Activated B cell treated with CpG ODN at 0.5 μM for 24 hours (primary cell): ENCODE measurements around the gene ANKS3. TPM values are rescaled to one million over a fixed set of nuclear protein-coding genes. Genes with fewer than 3 reads are reported as not detected.

Source experiments
- ATAC-seq: fragments of 200-7000 bp; cut with Tn5 transposase; one replicate; pipeline ENCODE4 v1.10.0; 2021; ENCODE audit warnings: low read depth, mild to moderate bottlenecking, moderate library complexity
- CTCF ChIA-PET: fragments of 350-600 bp; sonication (Branson Sonifier 250); formaldehyde crosslinking; loops from one replicate; lab custom pipeline; 2021; ENCODE audit warnings: antibody characterized with exemption; lab: Charles Lee
- POLR2A ChIA-PET: fragments of 350-600 bp; sonication (Branson Sonifier 250); formaldehyde crosslinking; loops from one replicate; lab custom pipeline; 2021; ENCODE audit warnings: antibody characterized with exemption; lab: Charles Lee
- DNase-seq: peaks from one replicate; pipeline ENCODE4 v3.0.0; 2022
- H3K27ac Mint-ChIP-seq: one replicate; pipeline ENCODE4 v1.8.0; 2020; ENCODE audit warnings: mixed read lengths
- H3K27me3 Mint-ChIP-seq: one replicate; pipeline ENCODE4 v1.8.0; 2021; ENCODE audit warnings: mixed read lengths
- H3K36me3 Mint-ChIP-seq: one replicate; pipeline ENCODE4 v1.8.0; 2021; ENCODE audit warnings: low read depth, mixed read lengths
- H3K4me1 Mint-ChIP-seq: one replicate; pipeline ENCODE4 v1.8.0; 2021; ENCODE audit warnings: mixed read lengths
- H3K4me3 Mint-ChIP-seq: one replicate; pipeline ENCODE4 v1.8.0; 2020; ENCODE audit warnings: mild to moderate bottlenecking, mixed read lengths
- H3K9me3 Mint-ChIP-seq: one replicate; pipeline ENCODE4 v1.8.0; 2020; ENCODE audit warnings: mixed read lengths
- intact Hi-C: fragments of 100-400 bp; cut with micrococcal nuclease; formaldehyde crosslinking; loops from one replicate; pipeline ENCODE4 v1.15.1; 2024
- total RNA-seq: library from RNA; stranded (reverse); gene quantifications from 2 replicates; pipeline ENCODE4 v1.2.3, GENCODE V29; 2022
- TF ChIP-seq, protein P1 (sequence below): fragments of 200-600 bp; IDR thresholded peaks from one replicate; pipeline ENCODE4 v1.8.0; 2022; ENCODE audit warnings: antibody characterized with exemption, mild to moderate bottlenecking

ANKS3 gene
- total RNA-seq, 1 donor from 2014 or later: 21.9 TPM

GRCh38 chr16:4769306-4769638 lies 35.2 kb upstream of the ANKS3 start:
- ATAC-seq: no peak
- no peaks in the 10 kb centered on the region for H3K27me3 Mint-ChIP-seq
- intact Hi-C loops: no loop called here
- H3K4me3 Mint-ChIP-seq: peak overlapping the region; percentile 93
- peaks cover 2% of the 10 kb centered on the region for H3K36me3 Mint-ChIP-seq
- no peaks in the 10 kb centered on the region for H3K9me3 Mint-ChIP-seq
- DNase-seq: no peak
- ChIA-PET CTCF (no interaction called here), POLR2A (interaction anchor here (1.3 to 2.4 kb wide), 5 partner anchors 9 to 153 kb away, joined by 3 to 21 read pairs (median 8); partner anchors contain the start of genes ANKS3, DNAAF8, NUDT16L1 and ROGDI)
- H3K4me1 Mint-ChIP-seq: peaks cover 24% of the 10 kb centered on the region
- TF ChIP-seq, protein P1, sequence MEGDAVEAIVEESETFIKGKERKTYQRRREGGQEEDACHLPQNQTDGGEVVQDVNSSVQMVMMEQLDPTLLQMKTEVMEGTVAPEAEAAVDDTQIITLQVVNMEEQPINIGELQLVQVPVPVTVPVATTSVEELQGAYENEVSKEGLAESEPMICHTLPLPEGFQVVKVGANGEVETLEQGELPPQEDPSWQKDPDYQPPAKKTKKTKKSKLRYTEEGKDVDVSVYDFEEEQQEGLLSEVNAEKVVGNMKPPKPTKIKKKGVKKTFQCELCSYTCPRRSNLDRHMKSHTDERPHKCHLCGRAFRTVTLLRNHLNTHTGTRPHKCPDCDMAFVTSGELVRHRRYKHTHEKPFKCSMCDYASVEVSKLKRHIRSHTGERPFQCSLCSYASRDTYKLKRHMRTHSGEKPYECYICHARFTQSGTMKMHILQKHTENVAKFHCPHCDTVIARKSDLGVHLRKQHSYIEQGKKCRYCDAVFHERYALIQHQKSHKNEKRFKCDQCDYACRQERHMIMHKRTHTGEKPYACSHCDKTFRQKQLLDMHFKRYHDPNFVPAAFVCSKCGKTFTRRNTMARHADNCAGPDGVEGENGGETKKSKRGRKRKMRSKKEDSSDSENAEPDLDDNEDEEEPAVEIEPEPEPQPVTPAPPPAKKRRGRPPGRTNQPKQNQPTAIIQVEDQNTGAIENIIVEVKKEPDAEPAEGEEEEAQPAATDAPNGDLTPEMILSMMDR: no peak
- H3K27ac Mint-ChIP-seq: peak overlapping the region; percentile 91

DNA sequence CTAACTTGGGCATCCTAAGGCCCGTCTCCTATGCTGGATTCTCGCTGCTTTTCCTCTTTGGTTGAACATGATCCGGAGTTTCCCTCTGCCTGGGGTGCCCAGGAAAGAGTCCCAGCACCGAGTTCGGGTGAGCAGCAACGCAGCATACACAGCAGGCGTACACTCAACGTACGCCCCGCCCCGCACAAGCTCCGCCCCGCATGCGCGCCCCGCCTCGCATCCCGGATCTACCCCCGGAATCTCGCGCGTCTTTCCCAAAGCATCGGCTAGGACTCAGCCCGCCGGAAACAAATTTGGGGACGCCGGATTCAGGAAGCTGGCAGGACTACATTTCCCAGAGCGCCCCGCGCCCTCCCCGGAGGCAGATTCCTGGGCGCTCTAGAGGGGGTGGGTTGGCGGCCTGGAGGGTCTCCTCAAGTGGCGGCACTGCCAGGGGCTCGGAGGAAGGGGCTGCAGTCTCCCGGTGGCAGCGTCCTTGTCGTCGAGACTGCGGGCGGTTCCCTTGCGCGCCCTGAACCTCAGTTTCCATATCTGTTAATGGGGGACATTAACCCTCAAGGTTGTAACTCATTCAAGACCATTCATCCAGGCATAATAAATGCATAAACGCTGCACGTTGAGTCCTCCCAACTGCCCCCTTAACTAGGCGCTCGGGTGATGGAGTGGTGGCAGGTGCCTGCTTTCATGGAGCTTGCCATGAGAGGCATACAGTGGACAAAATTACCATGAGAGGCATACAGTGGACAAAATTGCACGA lies 34.7 kb upstream of the ANKS3 start:
- ATAC-seq (peak; percentile 68), DNase-seq (peak; percentile 85)
- Mint-ChIP-seq H3K27me3 (no peaks in the 10 kb centered on the region), H3K36me3 (peaks cover 5% of the 10 kb centered on the region), H3K9me3 (no peaks in the 10 kb centered on the region), H3K27ac (peak overlapping the region; percentile 91), H3K4me1 (peaks cover 24% of the 10 kb centered on the region), H3K4me3 (peak overlapping the region; percentile 93)
- ChIA-PET CTCF (interaction anchor here (0.5 kb wide), 1 partner anchor 140 kb away, joined by 3 read pairs; no protein-coding TSS in a partner anchor), POLR2A (interaction anchor here (0.5 to 2.4 kb wide), 9 partner anchors 9 to 458 kb away, joined by 3 to 21 read pairs (median 5); partner anchors contain the start of genes ANKS3, DNAAF8, MGRN1 and NUDT16L1)
- TF ChIP-seq, protein P1: no peak
- intact Hi-C loops: loop anchor here (1.0 kb wide), 2 partner anchors 34 to 152 kb away; partner anchors contain the start of gene ROGDI

DNA sequence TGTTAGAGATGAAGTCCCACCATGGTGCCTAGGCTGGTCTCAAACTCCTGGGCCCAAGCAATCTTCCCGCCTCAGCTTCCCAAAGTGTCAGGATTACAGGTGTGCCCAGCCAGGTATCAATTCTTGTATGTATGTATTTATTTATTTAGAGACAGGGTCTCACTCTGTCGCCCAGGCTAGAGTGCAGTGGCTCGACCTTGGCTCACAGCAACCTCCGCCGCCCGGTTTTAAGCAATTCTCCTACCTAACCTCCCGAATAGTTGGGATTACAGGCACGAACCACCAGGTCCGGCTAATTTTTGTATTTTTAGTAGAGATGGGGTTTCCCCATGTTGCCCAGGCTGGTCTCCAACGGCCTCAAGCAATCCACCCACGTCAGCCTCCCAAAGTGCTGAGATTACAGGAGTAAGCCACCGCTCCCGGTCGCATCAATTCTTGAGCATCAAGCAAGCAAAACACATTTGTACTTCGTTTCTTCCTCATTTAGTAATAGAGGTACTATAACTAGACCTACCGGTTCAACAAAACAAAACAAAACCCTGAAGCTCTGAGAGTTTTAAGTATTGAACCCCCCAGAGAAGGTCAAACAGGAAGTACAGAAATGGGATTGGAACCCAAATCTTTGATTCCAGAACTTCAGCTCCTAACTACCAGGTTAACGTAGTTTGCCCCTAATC lies 33.9 kb upstream of the ANKS3 start:
- H3K4me1 Mint-ChIP-seq: peaks cover 24% of the 10 kb centered on the region
- no peaks in the 10 kb centered on the region for H3K27me3 Mint-ChIP-seq
- TF ChIP-seq, protein P1: no peak
- ChIA-PET POLR2A (interaction anchor here (0.6 to 2.4 kb wide), 8 partner anchors 8 to 457 kb away, joined by 3 to 21 read pairs (median 6); partner anchors contain the start of genes ANKS3, DNAAF8, MGRN1 and NUDT16L1), CTCF (no interaction called here)
- DNase-seq (no peak), ATAC-seq (no peak)
- no peaks in the 10 kb centered on the region for H3K9me3 Mint-ChIP-seq
- H3K4me3 Mint-ChIP-seq: peak overlapping the region; percentile 93
- H3K36me3 Mint-ChIP-seq: peaks cover 7% of the 10 kb centered on the region
- intact Hi-C loops: loop anchor here (1.0 kb wide), 4 partner anchors 34 to 152 kb away; partner anchors contain the start of genes ANKS3, DNAAF8, GLYR1 and ROGDI
- peak overlapping the region; percentile 91 for H3K27ac Mint-ChIP-seq

DNA sequence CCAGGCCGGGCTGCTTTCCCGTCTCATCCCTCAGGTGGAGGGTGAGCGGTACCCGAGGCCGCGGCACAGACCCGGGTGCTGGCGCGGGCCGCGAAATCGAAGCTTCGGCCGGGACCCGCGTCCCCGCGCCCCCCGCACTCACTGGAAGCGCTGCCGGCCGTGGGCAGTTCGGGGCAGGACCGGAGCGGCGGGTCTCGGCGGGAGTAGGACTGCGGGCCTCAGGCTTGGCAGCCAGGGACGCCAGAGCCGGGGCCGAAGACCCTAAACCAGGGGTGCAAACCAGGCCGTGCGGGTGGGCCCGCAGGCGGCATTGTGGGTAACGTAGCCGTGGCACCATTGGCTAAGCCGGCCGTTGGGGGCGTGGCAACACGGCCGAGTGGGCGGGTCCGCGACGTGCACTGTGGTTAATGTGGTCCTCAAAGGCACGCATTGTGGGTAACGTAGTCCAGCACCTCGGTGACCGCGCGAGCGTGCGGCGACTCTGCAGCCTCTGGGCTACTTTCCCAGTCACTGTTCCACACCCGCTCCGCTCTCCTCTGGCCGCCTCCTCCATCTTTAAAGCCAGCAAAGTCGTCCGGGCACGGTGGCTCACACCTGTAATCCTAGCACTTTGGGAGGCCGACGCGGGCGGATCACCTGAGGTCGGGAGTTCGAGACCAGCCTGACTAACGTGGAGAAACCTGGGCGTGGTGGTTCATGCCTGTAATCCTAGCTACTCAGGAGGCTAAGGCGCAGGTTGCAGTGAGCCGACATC lies 33.0 kb upstream of the ANKS3 start, which contains the start of gene ZNF500:
TSS of gene ZNF500 (minus strand) at position 288 of the 754 bp plus-strand sequence. CDS start 1,184 bp downstream, outside the sequence.
- POLR2A ChIA-PET: interaction anchor here (2.3 kb wide), 1 partner anchor 33 kb away, joined by 10 read pairs; the partner anchor contains the start of genes ANKS3 and DNAAF8
- Mint-ChIP-seq H3K9me3 (no peaks in the 10 kb centered on the region), H3K4me1 (peaks cover 24% of the 10 kb centered on the region), H3K27me3 (no peaks in the 10 kb centered on the region), H3K36me3 (peaks cover 16% of the 10 kb centered on the region), H3K27ac (peak within 1 kb of the TSS; percentile 91), H3K4me3 (peak within 1 kb of the TSS; percentile 93)
- TF ChIP-seq, protein P1: no peak
- CTCF ChIA-PET: no interaction called here
- DNase-seq (peak; percentile 97), ATAC-seq (peak; percentile 91)
- intact Hi-C loops: loop anchor here (1.0 kb wide), 2 partner anchors 33 to 80 kb away; partner anchors contain the start of genes ANKS3, DNAAF8, GLYR1 and UBN1
